Epithelial cell of proximal tubule (primary cell): Measurements from ENCODE around the gene STC2. TPM values are rescaled to one million over a fixed set of nuclear protein-coding genes. Genes with fewer than 3 reads are reported as not detected.

Experiments used
- DNase-seq: peaks from one replicate; pipeline ENCODE4 v3.0.0-alpha.2; 2011; ENCODE audit warnings: low read depth
- H3K4me3 ChIP-seq: 2 replicates; pipeline ENCODE4 v1.5.1; 2011; ENCODE audit warnings: low read depth, mild to moderate bottlenecking, low read length
- CTCF ChIP-seq: conservative IDR thresholded peaks from 2 replicates; pipeline ENCODE4 v1.5.1; 2012; ENCODE audit warnings: low read depth, mild to moderate bottlenecking, low read length
- total RNA-seq: library from RNA; depleted of rRNA; stranded (reverse); fragments of >200 nt; gene quantifications from 2 replicates; pipeline ENCODE4 v1.2.3, GENCODE V29; 2015

Gene STC2
- total RNA-seq, 1 donor from 2014 or later, result 41.6 TPM

DNA sequence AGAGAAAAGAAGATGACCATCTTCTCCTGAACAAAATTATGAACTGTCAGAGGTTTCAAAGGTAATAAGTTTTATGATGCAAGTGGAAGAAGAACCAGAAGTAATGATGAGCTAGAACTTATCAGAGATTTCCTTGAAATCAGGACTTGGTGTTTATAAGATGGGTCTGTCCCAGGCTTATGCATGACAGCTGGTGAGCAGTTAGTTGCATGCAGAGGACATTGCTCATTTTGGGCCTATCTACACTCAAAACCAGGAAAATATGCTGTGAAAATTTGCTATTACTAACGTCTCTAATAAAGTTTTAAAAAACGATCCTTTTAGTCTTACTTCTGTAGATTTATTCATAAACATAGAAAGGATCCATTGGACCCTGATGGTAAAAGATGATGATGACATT lies 6.6 kb upstream of the STC2 start:
- DNase-seq, result no peak
- no peak for TF ChIP-seq CTCF
- no peak overlapping the region for H3K4me3 ChIP-seq

- TF ChIP-seq CTCF, result no peak
- no peak for DNase-seq
- no peak overlapping the region for H3K4me3 ChIP-seq
Measured at GRCh38 chr5:173333925-173334661, 5.9 kb upstream of the STC2 start.

- no peak for DNase-seq
- TF ChIP-seq CTCF, result peak; percentile 98
- H3K4me3 ChIP-seq, result no peak overlapping the region
Measured at GRCh38 chr5:173331956-173332479, 3.8 kb upstream of the STC2 start.

- no peak overlapping the region for H3K4me3 ChIP-seq
- no peak for DNase-seq
- no peak for TF ChIP-seq CTCF
Measured at GRCh38 chr5:173331287-173331686, 3.1 kb upstream of the STC2 start.

DNA sequence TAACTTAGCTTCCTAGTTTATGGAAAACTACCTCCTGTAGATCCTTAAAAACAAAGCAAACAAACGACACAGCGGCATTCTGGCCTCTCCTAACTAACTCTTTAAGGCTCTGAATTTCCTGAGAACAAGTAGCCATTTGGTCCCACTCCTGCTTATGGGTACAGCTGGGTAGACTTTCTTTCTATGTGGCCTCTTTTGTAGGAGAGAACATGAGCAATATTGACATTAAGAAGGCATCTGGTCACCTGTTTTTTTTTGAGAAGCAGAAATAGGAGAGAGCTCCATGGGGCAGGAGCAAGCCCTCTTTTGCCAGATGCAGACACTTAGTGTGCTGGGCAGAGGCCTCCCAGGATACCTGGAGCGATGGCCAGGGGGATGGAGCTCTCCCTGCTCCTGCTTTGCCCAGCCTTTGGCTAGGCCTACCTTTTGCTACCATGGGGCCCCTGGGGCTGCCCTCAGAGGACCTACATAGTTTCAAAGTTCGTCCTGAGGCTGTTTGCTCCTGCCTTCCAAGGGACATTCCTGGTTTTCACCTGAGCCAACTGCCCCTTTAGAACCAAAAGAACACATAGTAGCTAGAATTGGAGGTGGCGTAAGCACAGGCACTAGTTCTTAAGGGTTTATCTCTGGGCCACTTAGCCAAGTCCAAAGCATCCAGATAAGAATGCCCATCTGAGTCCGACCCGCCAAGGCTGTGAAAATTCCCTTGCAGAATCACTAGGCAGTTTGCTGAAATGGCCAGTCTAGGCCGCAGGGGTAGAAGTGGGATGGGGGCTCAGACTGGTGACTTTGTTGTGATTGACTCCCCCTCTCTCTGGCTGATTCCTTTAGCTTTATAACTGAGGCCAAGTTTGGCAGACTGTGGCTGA lies 2.4 kb upstream of the STC2 start:
- no peak for DNase-seq
- no peak overlapping the region for H3K4me3 ChIP-seq
- TF ChIP-seq CTCF, result no peak

DNA sequence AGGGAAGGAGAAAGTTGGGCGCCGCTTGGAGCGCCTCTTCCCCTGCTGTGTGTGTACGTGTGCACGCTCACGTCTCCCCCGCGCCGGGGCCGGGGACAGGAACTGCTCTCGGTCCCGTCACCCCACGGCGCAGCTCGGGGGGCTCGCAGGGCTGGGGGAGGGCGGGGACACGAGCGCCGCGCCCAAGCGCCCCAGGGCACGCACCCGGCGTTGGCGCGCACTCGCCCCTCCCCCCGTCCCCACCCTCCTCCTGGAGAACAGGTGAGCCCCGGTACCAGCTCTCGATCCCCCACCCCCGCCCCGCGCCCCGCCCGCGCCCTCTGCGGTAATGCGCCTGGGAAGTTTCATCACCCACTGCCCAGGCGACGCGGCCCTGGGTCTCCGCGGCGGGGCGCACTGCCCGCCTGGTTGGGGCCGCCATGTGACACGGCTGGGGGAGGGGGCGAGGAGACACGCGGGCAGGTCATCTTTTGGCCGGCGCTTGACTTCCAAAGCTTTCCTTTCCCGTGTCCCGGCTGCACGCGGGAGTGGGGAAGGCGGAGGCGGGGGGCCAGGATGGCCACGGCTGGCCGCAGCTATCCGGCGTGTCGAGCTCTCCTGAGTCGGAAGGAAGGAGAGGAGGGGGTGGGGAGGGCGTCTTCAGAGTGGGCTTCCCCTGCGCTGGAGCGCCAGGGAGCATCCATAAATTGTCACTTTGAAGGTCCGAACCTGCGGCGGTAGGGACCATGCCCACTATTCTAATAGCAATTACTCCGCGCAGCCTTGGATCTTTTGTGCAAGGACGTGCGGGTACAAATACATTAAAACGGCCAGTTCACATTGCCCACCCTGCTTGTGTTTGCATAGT lies 1.5 kb upstream of the STC2 start:
- peak overlapping the region; percentile 66 for H3K4me3 ChIP-seq
- no peak for DNase-seq
- no peak for TF ChIP-seq CTCF
